Heart left ventricle (tissue), 13 donors: ENCODE data around the gene COL11A1.

Experiments used
- POLR2A ChIP-seq, 2 donors: fragments of 450-650 bp; IDR thresholded peaks; one replicate each; pipeline ENCODE4 v1.6.1; 2017; ENCODE audit warnings: antibody characterized with exemption in 2 of 2, mild to moderate bottlenecking in 2 of 2, moderate library complexity in 2 of 2
- TF ChIP-seq, protein P1 (sequence below), 12 donors: fragments of 200-600 bp; sonication (generic) in 4 of 12; IDR thresholded peaks; one replicate each; pipeline versions ENCODE4 v1.5.0 to v1.8.0; 2018 to 2022; ENCODE audit warnings: antibody characterized with exemption in 12 of 12, mild to moderate bottlenecking in 5 of 12
- donor health status: ischemic (EF 13 %, LVEDD 7.1; RV severe dilation, severe dysfunction).
- donor health status: DM: no; HTN: yes; CAD: no.
- donor health status: DM: no; HTN: no; CAD: no.
- donor health status: ischemic (EF 25% LVEDD 6.9; RV normal size, moderate dysfunction).
- donor health status: ischemic (EF 25% LVEDD 5.7; RV mildly dilated, moderate dysfunction).
- donor health status: ischemic (EF 35%, LVEDD 5.7; RV mildly dilated, moderate dysfunction).
- donor health status: nonischemic (EF 11% LVEDD 7.7; RV severe dilation, severe dysfunction).
- donor health status: DM: yes; HTN: yes; CAD: no.
- donor health status: PGD.
- donor health status: ischemic (EF 29% LVEDD 5.4; RV normal size, mild dysfunction).
- donor health status: nonischemic (EF 23%, LVEDD 6.1; RV moderate dilation, normal function).

DNA sequence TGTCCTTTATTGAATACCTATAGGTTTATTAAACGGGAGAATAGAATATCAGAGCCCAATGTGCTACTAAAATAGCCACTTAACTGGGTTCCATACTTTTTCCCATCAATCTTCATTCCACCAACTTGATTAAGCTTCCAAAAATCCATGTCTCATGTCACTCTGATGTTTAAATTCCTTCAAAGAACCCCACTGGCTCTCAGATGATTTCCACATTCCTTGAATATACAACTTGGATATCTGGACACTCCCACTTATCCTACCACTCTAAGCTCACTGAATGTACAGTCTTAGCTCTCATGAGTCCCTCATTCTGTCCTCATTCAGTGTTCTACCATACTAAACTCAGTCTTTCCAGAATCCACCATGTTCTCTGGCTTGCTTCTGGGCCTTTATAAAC lies 21.1 kb downstream of the COL11A1 start:
- TF ChIP-seq, protein P1, sequence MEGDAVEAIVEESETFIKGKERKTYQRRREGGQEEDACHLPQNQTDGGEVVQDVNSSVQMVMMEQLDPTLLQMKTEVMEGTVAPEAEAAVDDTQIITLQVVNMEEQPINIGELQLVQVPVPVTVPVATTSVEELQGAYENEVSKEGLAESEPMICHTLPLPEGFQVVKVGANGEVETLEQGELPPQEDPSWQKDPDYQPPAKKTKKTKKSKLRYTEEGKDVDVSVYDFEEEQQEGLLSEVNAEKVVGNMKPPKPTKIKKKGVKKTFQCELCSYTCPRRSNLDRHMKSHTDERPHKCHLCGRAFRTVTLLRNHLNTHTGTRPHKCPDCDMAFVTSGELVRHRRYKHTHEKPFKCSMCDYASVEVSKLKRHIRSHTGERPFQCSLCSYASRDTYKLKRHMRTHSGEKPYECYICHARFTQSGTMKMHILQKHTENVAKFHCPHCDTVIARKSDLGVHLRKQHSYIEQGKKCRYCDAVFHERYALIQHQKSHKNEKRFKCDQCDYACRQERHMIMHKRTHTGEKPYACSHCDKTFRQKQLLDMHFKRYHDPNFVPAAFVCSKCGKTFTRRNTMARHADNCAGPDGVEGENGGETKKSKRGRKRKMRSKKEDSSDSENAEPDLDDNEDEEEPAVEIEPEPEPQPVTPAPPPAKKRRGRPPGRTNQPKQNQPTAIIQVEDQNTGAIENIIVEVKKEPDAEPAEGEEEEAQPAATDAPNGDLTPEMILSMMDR (IDR thresholded peaks at IDR 0.05), result no peak
- no peak for TF ChIP-seq POLR2A (IDR thresholded peaks at IDR 0.05)
